Measurements from ENCODE around the gene NDNF.

DNA sequence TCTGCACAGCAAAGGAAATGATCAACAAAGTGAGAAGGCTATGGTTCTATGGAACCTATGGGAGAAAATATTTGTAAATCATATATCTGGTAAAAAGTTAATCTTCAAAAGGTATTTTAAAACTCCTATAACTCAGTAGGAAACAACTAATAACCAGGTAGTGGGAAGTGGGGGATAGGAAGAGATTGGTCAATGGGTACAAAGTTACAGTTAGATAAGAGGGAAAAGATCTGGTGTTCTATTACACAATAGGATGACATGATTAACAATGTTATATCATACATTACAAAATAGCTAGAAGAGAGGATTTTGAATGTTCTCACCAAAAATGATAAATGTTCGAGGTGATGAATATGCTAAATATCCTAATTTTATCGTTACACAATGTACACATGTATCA lies 46.3 kb downstream of the NDNF start:
- TF ChIP-seq, protein P1, sequence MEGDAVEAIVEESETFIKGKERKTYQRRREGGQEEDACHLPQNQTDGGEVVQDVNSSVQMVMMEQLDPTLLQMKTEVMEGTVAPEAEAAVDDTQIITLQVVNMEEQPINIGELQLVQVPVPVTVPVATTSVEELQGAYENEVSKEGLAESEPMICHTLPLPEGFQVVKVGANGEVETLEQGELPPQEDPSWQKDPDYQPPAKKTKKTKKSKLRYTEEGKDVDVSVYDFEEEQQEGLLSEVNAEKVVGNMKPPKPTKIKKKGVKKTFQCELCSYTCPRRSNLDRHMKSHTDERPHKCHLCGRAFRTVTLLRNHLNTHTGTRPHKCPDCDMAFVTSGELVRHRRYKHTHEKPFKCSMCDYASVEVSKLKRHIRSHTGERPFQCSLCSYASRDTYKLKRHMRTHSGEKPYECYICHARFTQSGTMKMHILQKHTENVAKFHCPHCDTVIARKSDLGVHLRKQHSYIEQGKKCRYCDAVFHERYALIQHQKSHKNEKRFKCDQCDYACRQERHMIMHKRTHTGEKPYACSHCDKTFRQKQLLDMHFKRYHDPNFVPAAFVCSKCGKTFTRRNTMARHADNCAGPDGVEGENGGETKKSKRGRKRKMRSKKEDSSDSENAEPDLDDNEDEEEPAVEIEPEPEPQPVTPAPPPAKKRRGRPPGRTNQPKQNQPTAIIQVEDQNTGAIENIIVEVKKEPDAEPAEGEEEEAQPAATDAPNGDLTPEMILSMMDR (IDR thresholded peaks at IDR 0.05), result no peak
- no peak for TF ChIP-seq POLR2A (IDR thresholded peaks at IDR 0.05)
